Measurements from ENCODE around the gene FKBP5.
"Not testable (repeated sequence)": the region's sequence is repeated elsewhere in the genome, so short reads cannot be mapped to it uniquely, and the experiment has no call there.

DNA sequence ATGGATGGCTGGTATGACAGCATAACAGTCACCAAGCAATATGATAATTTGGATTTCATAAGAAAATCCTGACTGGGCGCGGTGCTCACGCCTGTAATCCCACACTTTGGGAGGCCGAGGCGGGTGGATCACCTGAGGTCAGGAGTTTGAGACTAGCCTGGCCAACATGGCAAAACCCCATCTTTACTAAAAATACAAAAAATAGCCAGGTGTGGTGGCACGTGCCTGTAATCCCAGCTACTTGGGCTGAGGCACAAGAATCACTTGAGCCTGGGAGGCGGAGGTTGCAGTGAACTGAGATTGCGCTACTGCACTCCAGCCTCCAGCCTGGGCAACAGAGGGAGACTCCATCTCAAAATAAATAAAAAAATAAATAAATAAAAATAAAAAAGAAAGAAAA is 90.1 kb downstream of the FKBP5 start:
- TF ChIP-seq, protein P1, sequence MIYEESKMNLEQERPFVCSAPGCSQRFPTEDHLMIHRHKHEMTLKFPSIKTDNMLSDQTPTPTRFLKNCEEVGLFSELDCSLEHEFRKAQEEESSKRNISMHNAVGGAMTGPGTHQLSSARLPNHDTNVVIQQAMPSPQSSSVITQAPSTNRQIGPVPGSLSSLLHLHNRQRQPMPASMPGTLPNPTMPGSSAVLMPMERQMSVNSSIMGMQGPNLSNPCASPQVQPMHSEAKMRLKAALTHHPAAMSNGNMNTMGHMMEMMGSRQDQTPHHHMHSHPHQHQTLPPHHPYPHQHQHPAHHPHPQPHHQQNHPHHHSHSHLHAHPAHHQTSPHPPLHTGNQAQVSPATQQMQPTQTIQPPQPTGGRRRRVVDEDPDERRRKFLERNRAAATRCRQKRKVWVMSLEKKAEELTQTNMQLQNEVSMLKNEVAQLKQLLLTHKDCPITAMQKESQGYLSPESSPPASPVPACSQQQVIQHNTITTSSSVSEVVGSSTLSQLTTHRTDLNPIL (CRISPR knock-in tag; IDR thresholded peaks at IDR 0.05; ENCODE audit: low read depth) = not testable (repeated sequence)
- not testable (repeated sequence) for TF ChIP-seq TOX (CRISPR knock-in tag; IDR thresholded peaks at IDR 0.05; ENCODE audit: borderline replicate concordance); PPARA (CRISPR knock-in tag; IDR thresholded peaks at IDR 0.05; ENCODE audit: borderline replicate concordance); ZNF70 (CRISPR knock-in tag; IDR thresholded peaks at IDR 0.05); PATZ1 (CRISPR knock-in tag; IDR thresholded peaks at IDR 0.05; ENCODE audit: borderline replicate concordance); SNAI2 (CRISPR knock-in tag; IDR thresholded peaks at IDR 0.05); ZNF565 (CRISPR knock-in tag; conservative IDR thresholded peaks at IDR 0.05; ENCODE audit: low read depth); ZFP3 (CRISPR knock-in tag; IDR thresholded peaks at IDR 0.05)
